Heart right ventricle (tissue), 16 donors: ENCODE data around the gene OR8I2. TPM values are rescaled to one million over a fixed set of nuclear protein-coding genes. Genes with fewer than 3 reads are reported as not detected.

ENCODE experiments used
- ATAC-seq, 8 donors: fragments of 200-7000 bp; cut with Tn5 transposase; one replicate each; pipeline ENCODE4 v1.9.1; 2020; ENCODE audit warnings: mild to moderate bottlenecking in 8 of 8, moderate library complexity in 8 of 8, moderate number of reproducible peaks in 1 of 8
- DNase-seq, 2 donors: peaks; one replicate each; pipeline ENCODE4 v3.0.0-alpha.2; 2020
- H3K27ac ChIP-seq, 10 donors: fragments of 200-600 bp; sonication (generic) in 2 of 10; one replicate each; pipeline versions ENCODE4 v1.5.0 to v1.8.0; 2020 to 2022; ENCODE audit warnings: mild to moderate bottlenecking in 3 of 10
- H3K27me3 ChIP-seq, 7 donors: fragments of 200-600 bp; one replicate each; pipeline ENCODE4 v1.8.0; 2021 to 2022; ENCODE audit warnings: mild to moderate bottlenecking in 2 of 7
- H3K36me3 ChIP-seq, 9 donors: fragments of 200-600 bp; sonication (generic) in 1 of 9; one replicate each; pipeline versions ENCODE4 v1.5.0 to v1.8.0; 2020 to 2022; ENCODE audit warnings: mild to moderate bottlenecking in 2 of 9
- H3K4me1 ChIP-seq, 9 donors: fragments of 200-600 bp; sonication (generic) in 1 of 9; one replicate each; pipeline versions ENCODE4 v1.5.0 to v1.8.0; 2020 to 2022; ENCODE audit warnings: mild to moderate bottlenecking in 4 of 9
- H3K4me3 ChIP-seq, 10 donors: fragments of 200-600 bp; sonication (generic) in 2 of 10; one replicate each; pipeline versions ENCODE4 v1.5.0 to v1.8.0; 2020 to 2022; ENCODE audit warnings: mild to moderate bottlenecking in 7 of 10, moderate library complexity in 2 of 10
- H3K9me3 ChIP-seq, 11 donors: fragments of 200-600 bp in 10 of 11; sonication (generic) in 2 of 11; one replicate each; pipeline versions ENCODE4 v1.5.0 to v1.8.0; 2013 to 2022; ENCODE audit warnings: mild to moderate bottlenecking in 2 of 11, control low read depth in 1 of 11, moderate library complexity in 1 of 11
- CTCF ChIP-seq, 9 donors: fragments of 200-600 bp; sonication (generic) in 2 of 9; IDR thresholded peaks; one replicate each; pipeline versions ENCODE4 v1.5.0 to v1.8.0; 2021 to 2022; ENCODE audit warnings: antibody characterized with exemption in 9 of 9, mild to moderate bottlenecking in 5 of 9, moderate library complexity in 1 of 9
- WGBS, 2 donors: extraction: QIAGEN DNeasy Blood & Tissue Kit; methylation state at CpG; one replicate each; pipeline ENCODE4 v1.1.7; 2013; ENCODE audit warnings: inconsistent platforms in 1 of 2; 5-methylcytosine and 5-hydroxymethylcytosine counted together
- intact Hi-C, 10 donors: fragments of 100-400 bp; cut with DNase I; formaldehyde crosslinking; loops; one replicate each; pipeline versions ENCODE4 v1.11.1 to v1.14.2; 2022
- polyA plus RNA-seq, 2 donors: library from polyadenylated mRNA; stranded (reverse); fragments of 200-250 nt; gene quantifications; one replicate each; pipeline ENCODE4 v1.2.3, GENCODE V29; 2013
- total RNA-seq, 10 donors: library from RNA; stranded (reverse); fragmentation: NEBNext Ultra II Directional in 3 of 10; extraction: Animal tissue kit (Norgen Biotek cat#: 25700) in 3 of 10; gene quantifications; one replicate each; pipeline versions ENCODE4 v1.2.1 to v1.2.4, GENCODE V29; 2021 to 2023
- donor health status: Arrhythmogenic right ventricular cardiomyopathy.
- donor health status: ischemic (EF 13 %, LVEDD 7.1; RV severe dilation, severe dysfunction).
- donor health status: healthy with polysubstance abuse.
- donor health status: DM: no; HTN: yes; CAD: no.
- donor health status: DM: no; HTN: no; CAD: no.
- donor health status: ischemic (EF 25% LVEDD 6.9; RV normal size, moderate dysfunction).
- donor health status: ischemic (EF 25% LVEDD 5.7; RV mildly dilated, moderate dysfunction).
- donor health status: healthy.
- donor health status: DM: yes; HTN: yes; CAD: no.
- donor health status: Ischemic cardiomyopathy.
- donor health status: ischemic (EF 35%, LVEDD 5.7; RV mildly dilated, moderate dysfunction).
- donor health status: nonischemic (EF 11% LVEDD 7.7; RV severe dilation, severe dysfunction).
- donor health status: DM: yes; HTN: yes; CAD: no.
- donor health status: PGD.
- donor health status: ischemic (EF 29% LVEDD 5.4; RV normal size, mild dysfunction).
- donor health status: nonischemic (EF 23%, LVEDD 6.1; RV moderate dilation, normal function).

The OR8I2 gene
- total and polyA plus RNA-seq, 12 donors = not detected

DNA sequence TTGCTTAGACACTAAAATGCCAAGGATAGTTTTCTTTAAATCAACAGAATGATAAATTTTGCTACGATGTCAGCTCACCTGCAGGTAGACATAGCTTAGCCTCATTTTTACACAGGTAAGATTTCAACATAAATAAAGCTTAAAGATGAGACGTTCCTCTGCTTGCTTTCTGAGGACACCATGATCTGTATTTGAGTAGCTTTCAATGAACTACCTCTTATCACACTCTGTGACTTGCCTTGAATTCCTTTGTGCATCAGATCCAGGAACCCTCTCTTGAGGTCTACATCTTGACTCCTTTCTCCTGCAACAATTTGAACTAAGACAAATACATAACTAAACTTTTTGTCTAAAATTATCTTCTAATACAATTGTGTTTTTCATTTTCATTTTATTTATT is 26.1 kb upstream of the OR8I2 start:
- Histone ChIP-seq H3K27ac (no peak overlapping the region), H3K27me3 (no peaks in the 10 kb centered on the region), H3K9me3 (peaks cover 0 to 13% (median 3%) of the 10 kb centered on the region in 11 donors), H3K36me3 (no peaks in the 10 kb centered on the region), H3K4me1 (no peaks in the 10 kb centered on the region), H3K4me3 (no peak overlapping the region)
- intact Hi-C loops = no loop called here
- DNase-seq = no peak
- WGBS, 2 donors = 65 to 79% methylated on average over 2 of the region's 2 CpGs
- ATAC-seq = no peak
- TF ChIP-seq CTCF (IDR thresholded peaks at IDR 0.05) = no peak

- Histone ChIP-seq H3K27ac (no peak overlapping the region), H3K4me1 (no peaks in the 10 kb centered on the region), H3K4me3 (no peak overlapping the region), H3K36me3 (no peaks in the 10 kb centered on the region), H3K9me3 (peaks cover 0 to 12% (median 0%) of the 10 kb centered on the region in 11 donors), H3K27me3 (no peaks in the 10 kb centered on the region)
- WGBS, 2 donors = 75 to 83% methylated on average over 3 of the region's 3 CpGs
- ATAC-seq (no peak), DNase-seq (no peak)
- intact Hi-C loops = no loop called here
- no peak for TF ChIP-seq CTCF (IDR thresholded peaks at IDR 0.05)
These were observed 3.4 kb upstream of the OR8I2 start for GRCh38 chr11:56089697-56090096.

DNA sequence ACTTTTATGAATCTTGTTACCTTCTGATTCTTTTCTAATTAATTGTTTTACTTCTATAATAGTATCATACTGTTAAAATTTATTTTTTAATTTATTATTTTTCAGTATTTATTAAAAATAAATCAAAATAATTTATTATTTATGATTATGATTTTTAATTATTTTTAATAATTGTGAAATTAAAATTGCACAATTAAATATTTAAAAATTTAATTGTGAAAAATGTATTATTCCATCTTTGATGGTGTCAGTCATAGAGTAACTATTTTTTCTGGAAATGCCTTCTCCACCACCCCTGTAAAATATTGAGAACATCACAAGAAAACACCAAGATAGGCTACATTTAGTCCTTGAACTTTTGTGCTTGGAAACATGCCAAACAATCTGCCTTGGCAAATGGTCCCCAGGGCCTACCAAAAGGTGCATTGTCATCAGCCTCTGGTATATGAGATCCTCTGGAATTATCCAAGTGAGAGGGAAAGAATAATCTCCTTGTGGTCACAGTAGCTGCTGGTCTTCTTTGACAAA is 10.2 kb downstream of the OR8I2 start, which contains the start of gene OR8H2:
OR8H2 (plus strand) TSS at position 478 of the 528 bp plus-strand sequence. CDS start 1,356 bp downstream, outside the sequence.
- H3K36me3 ChIP-seq = no peaks in the 10 kb centered on the region
- intact Hi-C loops = no loop called here
- H3K4me3 ChIP-seq = no peak within 1 kb of the TSS
- no peaks in the 10 kb centered on the region for H3K27me3 ChIP-seq
- DNase-seq = no peak
- H3K9me3 ChIP-seq = peaks cover 0 to 9% (median 0%) of the 10 kb centered on the region in 11 donors
- no peak for ATAC-seq
- H3K27ac ChIP-seq = no peak within 1 kb of the TSS
- H3K4me1 ChIP-seq = no peaks in the 10 kb centered on the region
- no peak for TF ChIP-seq CTCF (IDR thresholded peaks at IDR 0.05)

GRCh38 chr11:56122073-56122472 is 29.0 kb downstream of the OR8I2 start, which contains the start of gene OR8H3:
TSS of gene OR8H3 (plus strand) at chr11:56122373. CDS start at chr11:56122373, 0 bp downstream.
- Histone ChIP-seq H3K4me1 (no peaks in the 10 kb centered on the region), H3K27ac (no peak within 1 kb of the TSS), H3K27me3 (no peaks in the 10 kb centered on the region), H3K36me3 (no peaks in the 10 kb centered on the region), H3K9me3 (peaks cover 0 to 4% (median 0%) of the 10 kb centered on the region in 11 donors), H3K4me3 (no peak within 1 kb of the TSS)
- no peak for ATAC-seq
- intact Hi-C loops = no loop called here
- no peak for DNase-seq
- TF ChIP-seq CTCF (IDR thresholded peaks at IDR 0.05) = no peak
- WGBS, 2 donors = 64 to 73% methylated on average over 6 of the region's 6 CpGs
